Left lung (tissue), 10 donors: Measurements from ENCODE around the gene CFAP43. TPM values are rescaled to one million over a fixed set of nuclear protein-coding genes. Genes with fewer than 3 reads are reported as not detected.
A peak's percentile ranks its signal among the peaks of the same experiment; 100 is the strongest.

ENCODE experiments used
- ATAC-seq: fragments of 200-7000 bp; cut with Tn5 transposase; one replicate; pipeline ENCODE4 v1.9.1; 2020; ENCODE audit warnings: moderate library complexity
- DNase-seq, 4 donors: peaks; one replicate each; pipeline ENCODE4 v3.0.0-alpha.2; 2013 to 2020
- H3K27ac ChIP-seq, 2 donors: fragments of 200-600 bp; sonication (generic) in 1 of 2; one replicate each; pipeline versions ENCODE4 v1.5.0 to v1.8.0; 2020 to 2021
- H3K27me3 ChIP-seq, 2 donors: fragments of 200-600 bp; sonication (generic) in 1 of 2; one replicate each; pipeline versions ENCODE4 v1.5.0 to v1.8.0; 2020 to 2021
- H3K36me3 ChIP-seq, 2 donors: fragments of 200-600 bp; sonication (generic) in 1 of 2; one replicate each; pipeline versions ENCODE4 v1.5.0 to v1.8.0; 2020 to 2021
- H3K4me1 ChIP-seq, 2 donors: fragments of 200-600 bp; one replicate each; pipeline ENCODE4 v1.8.0; 2021
- H3K4me3 ChIP-seq, 2 donors: fragments of 200-600 bp; sonication (generic) in 1 of 2; one replicate each; pipeline versions ENCODE4 v1.5.0 to v1.8.0; 2020 to 2021; ENCODE audit warnings: mild to moderate bottlenecking in 1 of 2
- H3K9me3 ChIP-seq, 2 donors: fragments of 200-600 bp; sonication (generic) in 1 of 2; one replicate each; pipeline versions ENCODE4 v1.5.0 to v1.8.0; 2020 to 2021
- CTCF ChIP-seq, 2 donors: fragments of 200-600 bp; sonication (generic) in 1 of 2; IDR thresholded peaks; one replicate each; pipeline versions ENCODE4 v1.5.0 to v1.8.0; 2021; ENCODE audit warnings: antibody characterized with exemption in 2 of 2
- intact Hi-C, 2 donors: fragments of 100-400 bp; cut with DNase I; formaldehyde crosslinking; loops; one replicate each; pipeline versions ENCODE4 v1.11.2 to v1.14.2; 2022
- polyA plus RNA-seq, 6 donors: library from polyadenylated mRNA; unstranded; fragments of 120-200 nt; gene quantifications; one replicate each; pipeline ENCODE4 v1.2.1, GENCODE V29; 2013; ENCODE audit not compliant: insufficient read length in 6 of 6
- total RNA-seq, 2 donors: library from RNA; stranded (reverse); fragmentation: NEBNext Ultra II Directional; extraction: Animal tissue kit (Norgen Biotek cat#: 25700); gene quantifications; one replicate each; pipeline ENCODE4 v1.2.1, GENCODE V29; 2021
- donor health status: DM: no; HTN: yes; CAD: no.
- donor health status: DM: no; HTN: no; CAD: no.

CFAP43 gene
- total and polyA plus RNA-seq, 8 donors, result 0.70 to 24.5 (median 11.9) TPM

- no peak for DNase-seq
- no peak overlapping the region for H3K27ac ChIP-seq
- no peaks in the 10 kb centered on the region for H3K4me1 ChIP-seq
- no peaks in the 10 kb centered on the region for H3K36me3 ChIP-seq
- H3K27me3 ChIP-seq, result no peaks in the 10 kb centered on the region
- ATAC-seq, result no peak
- no peak overlapping the region for H3K4me3 ChIP-seq
- intact Hi-C loops, result no loop called here
- TF ChIP-seq CTCF (IDR thresholded peaks at IDR 0.05), result no peak
- H3K9me3 ChIP-seq, result no peaks in the 10 kb centered on the region
Observed at GRCh38 chr10:104223304-104223703, 8.9 kb downstream of the CFAP43 start.

GRCh38 chr10:104220522-104220921, 11.6 kb downstream of the CFAP43 start:
- Histone ChIP-seq H3K9me3 (no peaks in the 10 kb centered on the region), H3K4me1 (no peaks in the 10 kb centered on the region), H3K27ac (no peak overlapping the region), H3K27me3 (no peaks in the 10 kb centered on the region), H3K4me3 (no peak overlapping the region), H3K36me3 (no peaks in the 10 kb centered on the region)
- intact Hi-C loops, result no loop called here
- no peak for TF ChIP-seq CTCF (IDR thresholded peaks at IDR 0.05)
- DNase-seq (no peak), ATAC-seq (no peak)

- DNase-seq, result no peak
- H3K27me3 ChIP-seq, result no peaks in the 10 kb centered on the region
- H3K27ac ChIP-seq, result no peak overlapping the region
- H3K36me3 ChIP-seq, result no peaks in the 10 kb centered on the region
- H3K9me3 ChIP-seq, result no peaks in the 10 kb centered on the region
- TF ChIP-seq CTCF (IDR thresholded peaks at IDR 0.05), result no peak
- ATAC-seq, result no peak
- no peaks in the 10 kb centered on the region for H3K4me1 ChIP-seq
- intact Hi-C loops, result loop anchor here in 1 of 2 donors (10.0 kb wide), 2 partner anchors 174 to 334 kb away; no protein-coding TSS in a partner anchor
- H3K4me3 ChIP-seq, result no peak overlapping the region
Observed at GRCh38 chr10:104218751-104219150, 13.4 kb downstream of the CFAP43 start.

- no peak overlapping the region for H3K4me3 ChIP-seq
- no peak for DNase-seq
- no peaks in the 10 kb centered on the region for H3K9me3 ChIP-seq
- H3K27me3 ChIP-seq, result no peaks in the 10 kb centered on the region
- no peak for ATAC-seq
- H3K4me1 ChIP-seq, result no peaks in the 10 kb centered on the region
- H3K36me3 ChIP-seq, result no peaks in the 10 kb centered on the region
- no peak for TF ChIP-seq CTCF (IDR thresholded peaks at IDR 0.05)
- intact Hi-C loops, result loop anchor here in 1 of 2 donors (10.0 kb wide), 2 partner anchors 172 to 332 kb away; no protein-coding TSS in a partner anchor
- no peak overlapping the region for H3K27ac ChIP-seq
Observed at GRCh38 chr10:104216631-104217030, 15.5 kb downstream of the CFAP43 start.

- H3K4me1 ChIP-seq, result no peaks in the 10 kb centered on the region
- no peaks in the 10 kb centered on the region for H3K36me3 ChIP-seq
- intact Hi-C loops, result loop anchor here in 1 of 2 donors (10.0 kb wide), 2 partner anchors 165 to 325 kb away; no protein-coding TSS in a partner anchor
- ATAC-seq, result peak; percentile 87
- H3K9me3 ChIP-seq, result no peaks in the 10 kb centered on the region
- TF ChIP-seq CTCF (IDR thresholded peaks at IDR 0.05), result peak; percentile 40 to 49
- peak in 2 of 4 donors; percentile 22 to 54 for DNase-seq
- no peaks in the 10 kb centered on the region for H3K27me3 ChIP-seq
- H3K4me3 ChIP-seq, result no peak overlapping the region
- H3K27ac ChIP-seq, result no peak overlapping the region
Observed at GRCh38 chr10:104209575-104210198, 22.5 kb downstream of the CFAP43 start.
